Caco-2 (cell line): Measurements from ENCODE around the gene CDK15. TPM values are rescaled to one million over a fixed set of nuclear protein-coding genes. Genes with fewer than 3 reads are reported as not detected.

Experiments used
- BruUV-seq: library from RNA; stranded (reverse); fragments of 400-500 nt; replicated peaks from 2 replicates; lab custom pipeline; 2021; lab: Mats Ljungman, UMichigan
- CTCF ChIA-PET: fragments of 300-600 bp; sonication (Branson Sonifier 250); formaldehyde crosslinking; loops from one replicate; lab custom pipeline; 2022; ENCODE audit warnings: antibody characterized with exemption; lab: Charles Lee
- POLR2A ChIA-PET: fragments of 300-600 bp; sonication (Branson Sonifier 250); formaldehyde crosslinking; loops from one replicate; lab custom pipeline; 2022; ENCODE audit warnings: antibody characterized with exemption; lab: Charles Lee
- DNase-seq, 2 experiments: peaks; one replicate each; pipeline versions ENCODE4 v3.0.0 to v3.0.0-alpha.2; 2020 to 2022
- H3K27me3 ChIP-seq: replicated peaks from 2 replicates; pipeline ENCODE4 v1.6.0; 2011; ENCODE audit warnings: low read length; ENCODE audit not compliant: control insufficient read depth, insufficient read depth
- H3K36me3 ChIP-seq: 2 replicates; pipeline ENCODE4 v1.5.1; 2011; ENCODE audit warnings: low read length; ENCODE audit not compliant: control insufficient read depth, insufficient read depth
- H3K4me1 ChIP-seq: fragments of 250-450 bp; sonication (Bioruptor Pico); 2 replicates; pipeline ENCODE4 v1.5.1; 2020; ENCODE audit warnings: mild to moderate bottlenecking
- H3K4me3 ChIP-seq: 2 replicates; pipeline ENCODE4 v1.5.1; 2011; ENCODE audit warnings: low read depth, mild to moderate bottlenecking, control low read depth, low read length
- H3K9me3 ChIP-seq: fragments of 250-450 bp; sonication (Bioruptor Pico); 2 replicates; pipeline ENCODE4 v1.5.1; 2020; ENCODE audit warnings: mild to moderate bottlenecking, moderate library complexity
- H3K27ac Mint-ChIP-seq: one replicate; pipeline ENCODE4 v1.8.0; 2022; ENCODE audit warnings: mixed read lengths; ENCODE audit not compliant: unreplicated experiment
- H3K27me3 Mint-ChIP-seq: one replicate; pipeline ENCODE4 v1.8.0; 2022; ENCODE audit warnings: mixed read lengths; ENCODE audit not compliant: insufficient read depth, unreplicated experiment
- H3K36me3 Mint-ChIP-seq: one replicate; pipeline ENCODE4 v1.8.0; 2022; ENCODE audit warnings: mild to moderate bottlenecking, mixed read lengths; ENCODE audit not compliant: insufficient read depth, unreplicated experiment
- H3K4me1 Mint-ChIP-seq: one replicate; pipeline ENCODE4 v1.8.0; 2022; ENCODE audit warnings: low read depth, mixed read lengths; ENCODE audit not compliant: unreplicated experiment
- H3K4me3 Mint-ChIP-seq: one replicate; pipeline ENCODE4 v1.8.0; 2022; ENCODE audit warnings: mild to moderate bottlenecking, moderate library complexity, mixed read lengths; ENCODE audit not compliant: unreplicated experiment
- H3K9me3 Mint-ChIP-seq: one replicate; pipeline ENCODE4 v1.8.0; 2022; ENCODE audit warnings: mixed read lengths; ENCODE audit not compliant: unreplicated experiment
- CTCF ChIP-seq, 2 experiments: fragments of 200-600 bp in 1 of 2; IDR thresholded peaks; 1 replicate in 1 of 2; 2 replicates in 1 of 2; pipeline versions ENCODE4 v1.5.1 to v1.8.0; 2011 to 2022; ENCODE audit warnings: antibody characterized with exemption in 1 of 2, control low read depth in 1 of 2, inconsistent platforms in 1 of 2, low read depth in 1 of 2, low read length in 1 of 2, mild to moderate bottlenecking in 1 of 2, moderate library complexity in 1 of 2; ENCODE audit not compliant: insufficient read depth in 1 of 2, severe bottlenecking in 1 of 2, unreplicated experiment in 1 of 2
- intact Hi-C: fragments of 100-400 bp; cut with micrococcal nuclease; formaldehyde crosslinking; loops from one replicate; pipeline ENCODE4 v1.10.0; 2022; ENCODE audit not compliant: unreplicated experiment
- total RNA-seq: library from RNA; stranded (reverse); gene quantifications from 2 replicates; pipeline ENCODE4 v1.2.3, GENCODE V29; 2022

The CDK15 gene
- total RNA-seq, 1 experiment from 2014 or later, result not detected

DNA sequence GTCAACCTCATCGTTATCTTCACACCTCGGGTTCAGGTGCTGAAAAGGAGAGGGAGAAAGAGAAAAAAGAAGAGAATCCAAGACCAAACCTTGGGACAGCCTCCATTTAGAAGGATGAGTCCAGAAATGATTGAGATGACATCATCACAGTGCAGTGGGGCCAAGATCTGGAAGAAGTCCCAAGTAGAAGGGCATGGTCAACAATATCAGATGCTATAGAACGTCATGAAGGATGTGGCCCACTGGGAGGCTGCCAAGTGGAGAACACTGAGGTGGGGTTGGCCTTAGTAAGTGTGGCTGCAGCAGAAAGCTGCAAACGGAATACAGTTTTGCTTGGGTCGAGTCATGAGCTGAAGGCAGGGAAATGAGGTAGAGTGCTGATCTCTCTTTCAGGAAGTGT is 136.2 kb downstream of the CDK15 start:
- CTCF ChIA-PET, result no interaction called here
- intact Hi-C loops, result loop anchor here (10.0 kb wide), 1 partner anchor 618 kb away; no protein-coding TSS in a partner anchor
- no peaks in the 10 kb centered on the region for H3K9me3 Mint-ChIP-seq
- no peak for TF ChIP-seq CTCF (IDR thresholded peaks at IDR 0.05; ENCODE audit: insufficient read depth in 1 of 2, low read depth in 1 of 2, low read length in 1 of 2, severe bottlenecking in 1 of 2, unreplicated experiment in 1 of 2)
- H3K36me3 ChIP-seq, result no peaks in the 10 kb centered on the region
- H3K36me3 Mint-ChIP-seq, result no peaks in the 10 kb centered on the region
- H3K9me3 ChIP-seq, result no peaks in the 10 kb centered on the region
- no peak overlapping the region for H3K4me3 ChIP-seq
- no TSS peak for BruUV-seq
- H3K27me3 ChIP-seq, result no peaks in the 10 kb centered on the region
- peaks cover 16% of the 10 kb centered on the region for H3K4me1 ChIP-seq
- no peak for DNase-seq
- H3K27ac Mint-ChIP-seq, result no peak overlapping the region
- no peaks in the 10 kb centered on the region for H3K27me3 Mint-ChIP-seq
- H3K4me3 Mint-ChIP-seq, result no peak overlapping the region
- POLR2A ChIA-PET, result no interaction called here
- H3K4me1 Mint-ChIP-seq, result peaks cover 7% of the 10 kb centered on the region

Other genes with a start within 250 kb of the CDK15 start
- gene TMEM237, start 163.0 kb upstream of the CDK15 start, total RNA-seq, result 21.1 and 26.5 TPM in 2 replicates
- 0.16 and 0.37 TPM in 2 replicates for gene MPP4, start 107.9 kb upstream of the CDK15 start, total RNA-seq
- gene ALS2, start 25.6 kb upstream of the CDK15 start, total RNA-seq, result 34.2 and 38.3 TPM in 2 replicates
- 40.4 and 41.4 TPM in 2 replicates for gene FZD7, start 227.3 kb downstream of the CDK15 start, total RNA-seq